ENCODE results near the gene ATG4D. TPM values are rescaled to one million over a fixed set of nuclear protein-coding genes. Genes with fewer than 3 reads are reported as not detected.

Gene ATG4D
- total RNA-seq, 1 experiment from 2014 or later, result 59.4 TPM

GRCh38 chr19:10502524-10503001 lies 41.1 kb upstream of the ATG4D start (continued):
- TF ChIP-seq NFE2L1 (CRISPR knock-in tag; IDR thresholded peaks at IDR 0.05), result peak; percentile 99
- no peak for TF ChIP-seq IRF2 (CRISPR knock-in tag; IDR thresholded peaks at IDR 0.05; ENCODE audit: borderline replicate concordance, low read depth)
- TF ChIP-seq GABPB1 (CRISPR knock-in tag; IDR thresholded peaks at IDR 0.05), result no peak
- TF ChIP-seq NR1H2 (CRISPR knock-in tag; IDR thresholded peaks at IDR 0.05), result 0 out of 2 replicates have a peak, but pooled peaks have one; percentile 22
- TF ChIP-seq HMGA2 (CRISPR knock-in tag; IDR thresholded peaks at IDR 0.05), result no peak
- TF ChIP-seq, protein P1, sequence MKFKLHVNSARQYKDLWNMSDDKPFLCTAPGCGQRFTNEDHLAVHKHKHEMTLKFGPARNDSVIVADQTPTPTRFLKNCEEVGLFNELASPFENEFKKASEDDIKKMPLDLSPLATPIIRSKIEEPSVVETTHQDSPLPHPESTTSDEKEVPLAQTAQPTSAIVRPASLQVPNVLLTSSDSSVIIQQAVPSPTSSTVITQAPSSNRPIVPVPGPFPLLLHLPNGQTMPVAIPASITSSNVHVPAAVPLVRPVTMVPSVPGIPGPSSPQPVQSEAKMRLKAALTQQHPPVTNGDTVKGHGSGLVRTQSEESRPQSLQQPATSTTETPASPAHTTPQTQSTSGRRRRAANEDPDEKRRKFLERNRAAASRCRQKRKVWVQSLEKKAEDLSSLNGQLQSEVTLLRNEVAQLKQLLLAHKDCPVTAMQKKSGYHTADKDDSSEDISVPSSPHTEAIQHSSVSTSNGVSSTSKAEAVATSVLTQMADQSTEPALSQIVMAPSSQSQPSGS (CRISPR knock-in tag; IDR thresholded peaks at IDR 0.05; ENCODE audit: borderline replicate concordance, low read depth), result no peak
- no peak for TF ChIP-seq E2F1 (CRISPR knock-in tag; IDR thresholded peaks at IDR 0.05)
- TF ChIP-seq ELF4 (CRISPR knock-in tag; IDR thresholded peaks at IDR 0.05; ENCODE audit: low read depth), result 0 out of 2 replicates have a peak, but pooled peaks have one; percentile 87
- TF ChIP-seq ZNF138 (CRISPR knock-in tag; conservative IDR thresholded peaks at IDR 0.05), result no peak
- TF ChIP-seq ZNF232 (CRISPR knock-in tag; IDR thresholded peaks at IDR 0.05), result no peak
- TF ChIP-seq ZNF263 (CRISPR knock-in tag; IDR thresholded peaks at IDR 0.05; ENCODE audit: low read depth), result no peak
- TF ChIP-seq FOXK1 (CRISPR knock-in tag; IDR thresholded peaks at IDR 0.05), result peak; percentile 78
- no peak for TF ChIP-seq OVOL2 (CRISPR knock-in tag; IDR thresholded peaks at IDR 0.05; ENCODE audit: borderline replicate concordance)
- TF ChIP-seq RELA (CRISPR knock-in tag; IDR thresholded peaks at IDR 0.05; ENCODE audit: borderline replicate concordance), result no peak
- TF ChIP-seq TCF7 (CRISPR knock-in tag; IDR thresholded peaks at IDR 0.05; ENCODE audit: low read depth), result peak; percentile 14; the same call in 1 of the 2 replicates
- peak; percentile 84 for TF ChIP-seq SP1 (CRISPR knock-in tag; conservative IDR thresholded peaks at IDR 0.05)
- TF ChIP-seq SMAD3 (CRISPR knock-in tag; IDR thresholded peaks at IDR 0.05; ENCODE audit: borderline replicate concordance), result no peak
- TF ChIP-seq CREM (CRISPR knock-in tag; IDR thresholded peaks at IDR 0.05), result no peak
- TF ChIP-seq GRHL2 (CRISPR knock-in tag; IDR thresholded peaks at IDR 0.05; ENCODE audit: insufficient replicate concordance, severe bottlenecking), result no peak
- 0 out of 2 replicates have a peak, but pooled peaks have one; percentile 83 for TF ChIP-seq KAT7 (CRISPR knock-in tag; IDR thresholded peaks at IDR 0.05; ENCODE audit: borderline replicate concordance)
- no peak for TF ChIP-seq MLX (CRISPR knock-in tag; IDR thresholded peaks at IDR 0.05)
- TF ChIP-seq, protein P2, sequence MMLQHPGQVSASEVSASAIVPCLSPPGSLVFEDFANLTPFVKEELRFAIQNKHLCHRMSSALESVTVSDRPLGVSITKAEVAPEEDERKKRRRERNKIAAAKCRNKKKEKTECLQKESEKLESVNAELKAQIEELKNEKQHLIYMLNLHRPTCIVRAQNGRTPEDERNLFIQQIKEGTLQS (CRISPR knock-in tag; conservative IDR thresholded peaks at IDR 0.05), result no peak
- peak; percentile 44 for TF ChIP-seq NFYB (CRISPR knock-in tag; conservative IDR thresholded peaks at IDR 0.05; ENCODE audit: low read depth)
- TF ChIP-seq TP53 (CRISPR knock-in tag; IDR thresholded peaks at IDR 0.05), result 0 out of 2 replicates have a peak, but pooled peaks have one; percentile 20
